ENCODE results near the gene GPR25. TPM values are rescaled to one million over a fixed set of nuclear protein-coding genes. Genes with fewer than 3 reads are reported as not detected.

Gene GPR25
- total RNA-seq, 1 experiment from 2014 or later = not detected

DNA sequence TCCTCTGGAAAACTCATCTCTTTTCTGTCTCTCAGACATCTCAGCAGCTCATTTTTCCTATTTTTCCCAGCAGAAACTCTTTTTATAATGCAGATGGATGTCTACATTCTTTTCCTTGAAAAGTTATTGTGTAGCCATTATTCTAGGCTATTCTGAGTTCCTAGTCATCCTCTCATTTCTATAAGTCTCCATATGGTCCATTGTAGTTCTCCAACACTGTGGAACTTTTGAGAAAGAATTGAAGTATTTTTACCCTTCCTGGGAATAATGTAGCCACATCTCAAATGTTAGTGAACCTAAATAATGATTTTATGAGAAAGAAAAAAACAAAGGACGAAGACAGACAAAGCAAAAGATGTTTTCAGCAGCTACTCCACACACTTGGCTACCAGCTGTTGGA lies 26.4 kb upstream of the GPR25 start:
- Histone ChIP-seq H3K27ac (ENCODE audit: low read length) (no peak overlapping the region), H3K9ac (ENCODE audit: low read length) (no peak overlapping the region), H3K4me3 (ENCODE audit: low read length) (no peak overlapping the region), H3K36me3 (ENCODE audit: insufficient read depth, low read length) (peaks cover 70% of the 10 kb centered on the region), H2AFZ (ENCODE audit: low read length) (no peak overlapping the region), H4K20me1 (ENCODE audit: insufficient read depth, low read depth, low read length) (no peaks in the 10 kb centered on the region), H3K27me3 (ENCODE audit: low read length) (no peaks in the 10 kb centered on the region), H3K4me1 (ENCODE audit: low read length) (no peaks in the 10 kb centered on the region), H3K9me2 (replicated peaks; ENCODE audit: insufficient read depth, low read length) (no peaks in the 10 kb centered on the region), H3K4me2 (ENCODE audit: low read depth, low read length, poor library complexity, severe bottlenecking) (no peak overlapping the region), H3K79me2 (ENCODE audit: low read length) (peaks cover 26% of the 10 kb centered on the region; the same call in 1 of the 2 replicates), H3K9me3 (ENCODE audit: low read length) (no peaks in the 10 kb centered on the region)
- DNase-seq = no peak

DNA sequence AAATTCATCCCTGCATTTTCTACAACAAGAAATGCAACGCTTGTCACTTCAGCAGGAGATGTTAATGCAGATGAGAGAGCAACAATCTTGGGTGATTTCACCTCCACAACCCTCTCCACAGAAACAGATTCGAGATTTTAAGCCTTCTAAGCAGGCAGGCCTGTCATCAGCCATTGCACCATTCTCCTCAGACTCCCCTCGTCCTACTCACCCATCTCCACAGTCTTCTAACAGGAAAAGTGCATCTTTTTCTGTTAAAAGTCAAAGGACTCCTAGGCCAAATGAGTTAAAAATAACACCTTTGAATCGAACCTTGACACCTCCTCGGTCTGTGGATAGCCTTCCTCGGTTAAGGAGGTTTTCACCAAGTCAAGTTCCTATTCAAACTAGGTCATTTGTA lies 23.4 kb upstream of the GPR25 start:
- no peak overlapping the region for H3K4me2 ChIP-seq (ENCODE audit: low read depth, low read length, poor library complexity, severe bottlenecking)
- H3K27me3 ChIP-seq (ENCODE audit: low read length) = no peaks in the 10 kb centered on the region
- H3K36me3 ChIP-seq (ENCODE audit: insufficient read depth, low read length) = peaks cover 74% of the 10 kb centered on the region
- no peaks in the 10 kb centered on the region for H3K9me3 ChIP-seq (ENCODE audit: low read length)
- H3K79me2 ChIP-seq (ENCODE audit: low read length) = peaks cover 20% of the 10 kb centered on the region
- no peak overlapping the region for H3K9ac ChIP-seq (ENCODE audit: low read length)
- H3K27ac ChIP-seq (ENCODE audit: low read length) = no peak overlapping the region
- no peaks in the 10 kb centered on the region for H3K9me2 ChIP-seq (replicated peaks; ENCODE audit: insufficient read depth, low read length)
- H3K4me3 ChIP-seq (ENCODE audit: low read length) = no peak overlapping the region
- no peak overlapping the region for H2AFZ ChIP-seq (ENCODE audit: low read length)
- no peaks in the 10 kb centered on the region for H4K20me1 ChIP-seq (ENCODE audit: insufficient read depth, low read depth, low read length)
- H3K4me1 ChIP-seq (ENCODE audit: low read length) = no peaks in the 10 kb centered on the region
- no peak for DNase-seq

DNA sequence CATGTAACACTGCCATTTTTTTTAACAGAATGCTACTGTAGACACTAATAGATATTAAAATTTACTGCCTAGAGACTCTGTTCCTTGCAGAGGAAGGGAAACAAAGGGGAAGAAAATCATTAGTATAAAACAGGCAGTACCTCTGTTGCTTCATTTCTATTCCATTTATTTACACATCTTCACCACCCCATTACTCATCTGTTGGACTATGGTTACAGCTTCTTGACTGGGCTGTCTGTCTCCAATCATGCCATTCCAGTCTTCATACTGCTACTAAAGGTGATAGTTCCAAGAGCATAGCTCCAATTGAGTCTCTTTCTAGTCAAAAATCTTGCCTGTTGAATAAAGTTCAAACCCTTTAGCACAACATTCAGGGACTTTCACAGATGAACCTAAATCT lies 22.2 kb upstream of the GPR25 start:
- Histone ChIP-seq H4K20me1 (ENCODE audit: insufficient read depth, low read depth, low read length) (no peaks in the 10 kb centered on the region), H2AFZ (ENCODE audit: low read length) (no peak overlapping the region), H3K27ac (ENCODE audit: low read length) (no peak overlapping the region), H3K9me2 (replicated peaks; ENCODE audit: insufficient read depth, low read length) (no peaks in the 10 kb centered on the region), H3K79me2 (ENCODE audit: low read length) (peaks cover 20% of the 10 kb centered on the region), H3K4me1 (ENCODE audit: low read length) (no peaks in the 10 kb centered on the region), H3K9me3 (ENCODE audit: low read length) (no peaks in the 10 kb centered on the region), H3K36me3 (ENCODE audit: insufficient read depth, low read length) (peaks cover 82% of the 10 kb centered on the region), H3K4me3 (ENCODE audit: low read length) (no peak overlapping the region), H3K27me3 (ENCODE audit: low read length) (no peaks in the 10 kb centered on the region), H3K4me2 (ENCODE audit: low read depth, low read length, poor library complexity, severe bottlenecking) (no peak overlapping the region), H3K9ac (ENCODE audit: low read length) (no peak overlapping the region)
- DNase-seq = no peak

DNA sequence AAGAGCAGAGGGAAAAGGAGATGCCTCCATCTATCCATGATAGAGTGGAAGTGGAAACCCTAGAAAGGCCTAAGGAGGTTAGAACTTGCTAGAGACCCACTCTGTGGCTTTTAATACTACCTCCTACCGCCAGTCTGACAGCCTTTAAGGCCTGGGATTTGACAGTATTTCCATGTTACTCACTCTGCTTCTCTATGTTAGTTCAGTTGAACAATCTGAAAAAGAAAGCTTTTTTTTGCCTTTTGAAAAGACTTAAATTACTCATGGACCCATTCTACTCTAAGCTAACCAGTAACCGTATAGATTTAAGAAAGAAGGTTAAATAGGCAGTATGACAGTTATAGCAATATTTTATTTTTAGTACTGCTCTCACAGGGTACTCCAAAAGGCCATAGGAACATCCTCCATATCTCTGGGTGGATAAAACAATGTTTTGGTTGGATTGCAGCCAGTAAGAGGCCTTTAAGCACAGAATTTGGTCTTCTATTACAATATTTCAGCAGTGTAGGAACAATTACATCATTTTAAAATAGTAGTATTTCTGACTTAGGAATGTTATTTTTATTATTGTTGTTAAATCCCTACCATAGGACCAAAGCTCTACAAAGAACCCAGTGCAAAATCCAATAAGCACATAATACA lies 15.9 kb upstream of the GPR25 start:
- Histone ChIP-seq H4K20me1 (ENCODE audit: insufficient read depth, low read depth, low read length) (no peaks in the 10 kb centered on the region), H3K9me2 (replicated peaks; ENCODE audit: insufficient read depth, low read length) (no peaks in the 10 kb centered on the region)

DNA sequence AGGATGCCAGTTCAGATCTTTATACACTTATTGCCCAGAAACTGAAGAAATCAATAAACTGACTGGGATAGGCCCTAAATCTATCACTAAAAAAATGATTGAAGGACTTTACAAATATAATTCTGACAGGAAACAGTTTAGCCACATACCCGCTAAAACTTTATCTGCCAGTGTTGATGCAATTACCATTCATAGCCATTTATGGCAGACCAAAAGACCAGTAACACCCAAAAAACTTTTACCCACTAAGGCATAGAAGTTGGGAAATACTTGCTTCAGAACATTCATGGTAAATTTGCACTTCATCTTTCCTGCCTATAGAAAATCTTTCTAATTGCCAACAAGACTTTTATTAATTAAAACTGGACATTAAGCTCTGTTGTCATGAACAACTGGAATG lies 15.0 kb upstream of the GPR25 start:
- no peak overlapping the region for H3K27ac ChIP-seq (ENCODE audit: low read length)
- no peaks in the 10 kb centered on the region for H3K9me2 ChIP-seq (replicated peaks; ENCODE audit: insufficient read depth, low read length)
- H3K79me2 ChIP-seq (ENCODE audit: low read length) = no peaks in the 10 kb centered on the region
- no peaks in the 10 kb centered on the region for H3K9me3 ChIP-seq (ENCODE audit: low read length)
- no peak overlapping the region for H3K9ac ChIP-seq (ENCODE audit: low read length)
- no peak overlapping the region for H2AFZ ChIP-seq (ENCODE audit: low read length)
- H3K4me2 ChIP-seq (ENCODE audit: low read depth, low read length, poor library complexity, severe bottlenecking) = no peak overlapping the region
- H3K4me1 ChIP-seq (ENCODE audit: low read length) = no peaks in the 10 kb centered on the region
- DNase-seq = no peak
- H3K36me3 ChIP-seq (ENCODE audit: insufficient read depth, low read length) = peaks cover 75% of the 10 kb centered on the region
- H4K20me1 ChIP-seq (ENCODE audit: insufficient read depth, low read depth, low read length) = no peaks in the 10 kb centered on the region
- H3K27me3 ChIP-seq (ENCODE audit: low read length) = no peaks in the 10 kb centered on the region
- no peak overlapping the region for H3K4me3 ChIP-seq (ENCODE audit: low read length)

More for the DNA sequence above, 15.9 kb upstream of the GPR25 start:
- H3K4me3 ChIP-seq (ENCODE audit: low read length) = no peak overlapping the region
- peaks cover 3% of the 10 kb centered on the region; the same call in 1 of the 2 replicates for H3K79me2 ChIP-seq (ENCODE audit: low read length)
- H3K27me3 ChIP-seq (ENCODE audit: low read length) = no peaks in the 10 kb centered on the region
- no peak overlapping the region for H3K9ac ChIP-seq (ENCODE audit: low read length)
- no peaks in the 10 kb centered on the region for H3K9me3 ChIP-seq (ENCODE audit: low read length)
- DNase-seq = no peak
- peaks cover 74% of the 10 kb centered on the region for H3K36me3 ChIP-seq (ENCODE audit: insufficient read depth, low read length)
- no peak overlapping the region for H3K4me2 ChIP-seq (ENCODE audit: low read depth, low read length, poor library complexity, severe bottlenecking)
- no peaks in the 10 kb centered on the region for H3K4me1 ChIP-seq (ENCODE audit: low read length)
- H2AFZ ChIP-seq (ENCODE audit: low read length) = no peak overlapping the region
- H3K27ac ChIP-seq (ENCODE audit: low read length) = no peak overlapping the region

DNA sequence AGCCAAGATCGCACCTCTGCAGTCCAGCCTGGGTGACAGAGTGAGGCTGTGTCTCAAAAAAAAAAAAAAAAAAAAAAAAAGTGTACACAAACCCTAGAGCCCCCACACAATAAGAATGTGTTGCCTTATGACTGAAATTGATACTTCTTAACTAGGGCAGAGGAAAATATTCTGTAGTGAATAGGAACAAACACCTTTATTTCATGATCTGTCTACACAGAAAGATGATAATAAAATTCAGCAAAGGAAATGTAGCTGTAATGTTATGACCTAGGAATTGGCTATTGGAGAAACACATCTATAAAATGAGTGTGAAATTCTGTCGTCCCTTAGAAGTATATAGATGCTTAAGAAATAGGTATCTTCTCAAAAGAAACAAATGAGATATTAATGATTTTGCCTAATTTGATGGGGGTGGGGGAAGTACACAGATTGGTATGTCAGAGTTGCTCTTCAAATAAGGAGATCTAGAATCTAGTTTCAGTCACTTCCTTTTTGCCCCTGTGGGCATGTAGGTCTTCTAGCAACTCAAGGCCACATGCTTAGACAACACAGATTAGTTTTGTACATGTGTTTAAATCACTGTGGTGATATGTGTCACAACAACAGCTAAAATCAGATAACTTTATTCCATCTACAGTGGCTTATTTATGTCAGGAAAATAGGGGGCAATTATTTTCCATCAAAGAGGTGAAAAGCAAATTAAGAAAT lies 10.7 kb upstream of the GPR25 start:
- Histone ChIP-seq H3K9ac (ENCODE audit: low read length) (no peak overlapping the region), H3K79me2 (ENCODE audit: low read length) (no peaks in the 10 kb centered on the region), H3K36me3 (ENCODE audit: insufficient read depth, low read length) (peaks cover 59% of the 10 kb centered on the region), H4K20me1 (ENCODE audit: insufficient read depth, low read depth, low read length) (no peaks in the 10 kb centered on the region; the same call in 1 of the 2 replicates), H2AFZ (ENCODE audit: low read length) (no peak overlapping the region), H3K4me2 (ENCODE audit: low read depth, low read length, poor library complexity, severe bottlenecking) (no peak overlapping the region), H3K9me2 (replicated peaks; ENCODE audit: insufficient read depth, low read length) (no peaks in the 10 kb centered on the region), H3K4me3 (ENCODE audit: low read length) (no peak overlapping the region), H3K9me3 (ENCODE audit: low read length) (no peaks in the 10 kb centered on the region), H3K27me3 (ENCODE audit: low read length) (no peaks in the 10 kb centered on the region), H3K27ac (ENCODE audit: low read length) (no peak overlapping the region), H3K4me1 (ENCODE audit: low read length) (no peaks in the 10 kb centered on the region)
- no peak for DNase-seq

DNA sequence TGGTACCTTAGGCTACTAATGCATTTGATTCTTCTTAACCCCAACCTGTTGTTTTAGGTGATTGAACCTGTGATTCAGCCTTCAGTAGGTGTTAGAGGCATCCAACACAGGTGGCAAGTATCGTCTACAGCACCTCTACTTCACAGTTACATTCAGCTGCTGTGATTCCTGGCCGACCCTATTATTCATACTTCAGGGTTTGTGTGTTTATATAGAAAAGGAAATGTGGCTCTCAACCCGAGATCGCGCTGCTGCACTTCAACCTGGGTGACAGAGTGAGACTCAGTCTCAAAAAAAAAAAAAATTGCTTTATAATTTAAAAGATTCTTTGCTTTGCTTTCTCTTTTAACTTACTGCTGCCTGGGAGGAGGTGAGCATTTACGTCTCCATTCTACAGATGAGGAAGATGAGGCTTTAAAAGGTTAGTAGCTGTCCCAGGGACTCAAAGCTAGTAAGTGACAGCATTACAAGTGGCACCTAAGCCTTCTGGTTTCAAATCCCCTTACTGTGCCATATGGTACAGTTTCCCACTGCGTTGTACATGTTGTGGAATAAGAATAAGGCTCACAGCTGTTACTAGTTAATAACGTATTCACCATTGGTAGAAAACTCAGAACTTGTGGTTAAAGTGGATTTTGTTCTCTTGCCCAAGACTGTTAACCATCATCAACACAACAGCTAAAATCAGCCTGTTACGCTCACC lies 9.9 kb upstream of the GPR25 start:
- Histone ChIP-seq H3K4me2 (ENCODE audit: low read depth, low read length, poor library complexity, severe bottlenecking) (no peak overlapping the region), H3K36me3 (ENCODE audit: insufficient read depth, low read length) (peaks cover 52% of the 10 kb centered on the region), H3K27ac (ENCODE audit: low read length) (no peak overlapping the region), H3K4me3 (ENCODE audit: low read length) (no peak overlapping the region), H3K4me1 (ENCODE audit: low read length) (no peaks in the 10 kb centered on the region), H3K9me3 (ENCODE audit: low read length) (no peaks in the 10 kb centered on the region), H3K9me2 (replicated peaks; ENCODE audit: insufficient read depth, low read length) (no peaks in the 10 kb centered on the region), H2AFZ (ENCODE audit: low read length) (no peak overlapping the region), H4K20me1 (ENCODE audit: insufficient read depth, low read depth, low read length) (no peaks in the 10 kb centered on the region; the same call in 1 of the 2 replicates), H3K9ac (ENCODE audit: low read length) (no peak overlapping the region), H3K27me3 (ENCODE audit: low read length) (no peaks in the 10 kb centered on the region), H3K79me2 (ENCODE audit: low read length) (no peaks in the 10 kb centered on the region)
- no peak for DNase-seq

DNA sequence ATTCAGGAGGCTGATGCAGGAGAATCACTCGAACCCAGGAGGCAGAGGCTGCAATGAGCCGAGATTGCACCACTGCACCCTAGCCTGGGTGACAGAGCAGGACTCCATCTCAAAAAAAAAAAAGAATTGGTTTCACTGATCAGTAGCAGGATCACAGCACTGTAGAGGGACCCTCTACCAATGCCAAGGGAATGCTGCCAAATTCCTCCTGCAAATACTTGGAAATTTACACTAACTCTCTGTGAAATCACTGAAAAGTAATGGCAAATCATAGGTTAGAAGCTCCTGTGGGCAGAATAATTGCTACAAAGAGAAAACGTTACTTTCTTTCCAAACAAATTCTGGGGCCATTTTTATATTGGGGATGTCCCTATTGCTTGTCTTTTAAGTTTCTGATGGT lies 6.7 kb upstream of the GPR25 start:
- Histone ChIP-seq H3K9me3 (ENCODE audit: low read length) (no peaks in the 10 kb centered on the region), H3K27ac (ENCODE audit: low read length) (no peak overlapping the region), H3K9ac (ENCODE audit: low read length) (no peak overlapping the region), H3K4me2 (ENCODE audit: low read depth, low read length, poor library complexity, severe bottlenecking) (no peak overlapping the region), H3K36me3 (ENCODE audit: insufficient read depth, low read length) (peaks cover 23% of the 10 kb centered on the region), H3K4me1 (ENCODE audit: low read length) (peaks cover 10% of the 10 kb centered on the region), H3K79me2 (ENCODE audit: low read length) (no peaks in the 10 kb centered on the region), H2AFZ (ENCODE audit: low read length) (no peak overlapping the region), H3K9me2 (replicated peaks; ENCODE audit: insufficient read depth, low read length) (no peaks in the 10 kb centered on the region), H3K27me3 (ENCODE audit: low read length) (no peaks in the 10 kb centered on the region), H4K20me1 (ENCODE audit: insufficient read depth, low read depth, low read length) (no peaks in the 10 kb centered on the region; the same call in 1 of the 2 replicates), H3K4me3 (ENCODE audit: low read length) (no peak overlapping the region)
- DNase-seq = no peak
